GM23338 (cell line): ENCODE measurements around the gene VSTM2B.

Experiments
- CTCF ChIP-seq, 2 experiments: fragments of 200-600 bp in 1 of 2; sonication (generic) in 1 of 2; conservative IDR thresholded peaks; 2 replicates each; pipeline versions ENCODE4 v1.5.1 to v1.6.1; 2016 to 2017; ENCODE audit warnings: antibody characterized with exemption in 2 of 2, low read depth in 2 of 2, mild to moderate bottlenecking in 2 of 2, moderate library complexity in 1 of 2
- EZH2 ChIP-seq: fragments of 200-600 bp; sonication (generic); IDR thresholded peaks from one replicate; pipeline ENCODE4 v1.8.0; 2017; ENCODE audit warnings: antibody characterized with exemption, mild to moderate bottlenecking, low read depth; ENCODE audit not compliant: unreplicated experiment
- NANOG ChIP-seq: IDR thresholded peaks from 2 replicates; pipeline ENCODE4 v1.6.1; 2016; ENCODE audit warnings: antibody characterized with exemption, borderline replicate concordance
- POLR2AphosphoS5 ChIP-seq: IDR thresholded peaks from 2 replicates; pipeline ENCODE4 v1.6.1; 2016; ENCODE audit warnings: antibody characterized with exemption, low read depth

GRCh38 chr19:29559743-29560142 is 33.9 kb downstream of the VSTM2B start:
- TF ChIP-seq CTCF (conservative IDR thresholded peaks at IDR 0.05; ENCODE audit: low read depth in 2 of 2) (no peak), POLR2AphosphoS5 (no peak), NANOG (no peak), EZH2 (no peak)
